Measurements from ENCODE around the gene SNX30. TPM values are rescaled to one million over a fixed set of nuclear protein-coding genes. Genes with fewer than 3 reads are reported as not detected.

SNX30 gene
- total and polyA plus RNA-seq, 2 donors (not counting 1 experiment from before 2014, with no cell fraction given): 3.8 to 20.6 TPM

- H3K4me1 ChIP-seq (ENCODE audit: control insufficient read depth in 2 of 2, insufficient read depth in 2 of 2, low read length in 2 of 2): peaks cover 28 to 40% of the 10 kb centered on the region in 2 donors
- peaks cover 8% of the 10 kb centered on the region for H3K27me3 Mint-ChIP-seq
- intact Hi-C loops (cut with micrococcal nuclease): no loop called here
- H3K27ac Mint-ChIP-seq: peak overlapping the region; percentile 5
- H3K4me2 ChIP-seq (replicated peaks; ENCODE audit: low read depth, low read length, poor library complexity, severe bottlenecking): peak overlapping the region; percentile 52
- no peak overlapping the region for H3K9ac ChIP-seq (ENCODE audit: low read length)
- no peak overlapping the region for H3K27ac ChIP-seq (ENCODE audit: low read length in 2 of 2)
- ATAC-seq (ENCODE audit: low read depth): no peak
- peak overlapping the region; percentile 35 for H3K4me3 Mint-ChIP-seq
- peaks cover 0 to 6% (median 0%) of the 10 kb centered on the region in 3 donors for H3K9me3 ChIP-seq (ENCODE audit: control extremely low read depth in 1 of 3, control insufficient read depth in 2 of 3, insufficient read depth in 1 of 3, low read length in 2 of 3)
- no peaks in the 10 kb centered on the region for H3K79me2 ChIP-seq (ENCODE audit: control insufficient read depth, insufficient read depth, low read length)
- peaks cover 7% of the 10 kb centered on the region for H4K20me1 ChIP-seq (ENCODE audit: control insufficient read depth, insufficient read depth, low read length, poor library complexity, severe bottlenecking)
- WGBS (ENCODE audit: insufficient coverage): 67% methylated on average over 3 of the region's 4 CpGs
- H3K4me3 ChIP-seq (ENCODE audit: control extremely low read depth in 1 of 5, extremely low read depth in 1 of 5, insufficient read depth in 1 of 5, low read depth in 2 of 5, low read length in 4 of 5): no peak overlapping the region
- no peaks in the 10 kb centered on the region for H3K36me3 ChIP-seq (replicated peaks in 1 of 2; ENCODE audit: control extremely low read depth in 1 of 2, control insufficient read depth in 1 of 2, extremely low read depth in 1 of 2, insufficient read depth in 2 of 2, low read length in 1 of 2)
- POLR2A ChIA-PET: no interaction called here
- CTCF ChIA-PET: interaction anchor here (0.6 kb wide), 1 partner anchor 52 kb away, joined by 4 read pairs; no protein-coding TSS in a partner anchor
- H2AFZ ChIP-seq (ENCODE audit: insufficient read depth, low read depth, low read length, poor library complexity, severe bottlenecking): no peak overlapping the region
- no peak for DNase-seq
- TF ChIP-seq CTCF (IDR thresholded peaks at IDR 0.05): no peak
- no peak for TF ChIP-seq EZH2 (IDR thresholded peaks at IDR 0.05; ENCODE audit: borderline replicate concordance, insufficient read depth, low read depth, low read length, poor library complexity, severe bottlenecking)
- no peaks in the 10 kb centered on the region for H3K9me3 Mint-ChIP-seq (ENCODE audit: insufficient read depth)
- H3K27me3 ChIP-seq (replicated peaks in 1 of 4; ENCODE audit: control extremely low read depth in 1 of 4, control insufficient read depth in 3 of 4, insufficient read depth in 4 of 4, low read length in 3 of 4): peaks cover 0 to 3% (median 1%) of the 10 kb centered on the region in 4 experiments
- peaks cover 40% of the 10 kb centered on the region for H3K4me1 Mint-ChIP-seq
These were observed 6.4 kb upstream of the SNX30 start for GRCh38 chr9:112744177-112744576.

GRCh38 chr9:112747094-112747493, 3.5 kb upstream of the SNX30 start:
- TF ChIP-seq EZH2 (IDR thresholded peaks at IDR 0.05; ENCODE audit: borderline replicate concordance, insufficient read depth, low read depth, low read length, poor library complexity, severe bottlenecking) (no peak), CTCF (IDR thresholded peaks at IDR 0.05) (no peak)
- no peaks in the 10 kb centered on the region for H3K27me3 ChIP-seq (replicated peaks in 1 of 4; ENCODE audit: control extremely low read depth in 1 of 4, control insufficient read depth in 3 of 4, insufficient read depth in 4 of 4, low read length in 3 of 4)
- ChIA-PET POLR2A (interaction anchor here (0.6 kb wide), 1 partner anchor 29 kb away, joined by 5 read pairs; no protein-coding TSS in a partner anchor), CTCF (interaction anchor here (1.6 kb wide), 1 partner anchor 46 kb away, joined by 3 read pairs; no protein-coding TSS in a partner anchor)
- H3K27me3 Mint-ChIP-seq: no peaks in the 10 kb centered on the region
- H3K79me2 ChIP-seq (ENCODE audit: control insufficient read depth, insufficient read depth, low read length): peaks cover 10% of the 10 kb centered on the region
- no peak overlapping the region for H3K27ac Mint-ChIP-seq
- H4K20me1 ChIP-seq (ENCODE audit: control insufficient read depth, insufficient read depth, low read length, poor library complexity, severe bottlenecking): peaks cover 5% of the 10 kb centered on the region
- H2AFZ ChIP-seq (ENCODE audit: insufficient read depth, low read depth, low read length, poor library complexity, severe bottlenecking): no peak overlapping the region
- intact Hi-C loops (cut with micrococcal nuclease): no loop called here
- no peak for ATAC-seq (ENCODE audit: low read depth)
- H3K9me3 Mint-ChIP-seq (ENCODE audit: insufficient read depth): no peaks in the 10 kb centered on the region
- no peak overlapping the region for H3K4me3 Mint-ChIP-seq
- H3K36me3 ChIP-seq (replicated peaks in 1 of 2; ENCODE audit: control extremely low read depth in 1 of 2, control insufficient read depth in 1 of 2, extremely low read depth in 1 of 2, insufficient read depth in 2 of 2, low read length in 1 of 2): no peaks in the 10 kb centered on the region
- H3K27ac ChIP-seq (ENCODE audit: low read length in 2 of 2): no peak overlapping the region
- DNase-seq: no peak
- H3K9ac ChIP-seq (ENCODE audit: low read length): no peak overlapping the region
- WGBS (ENCODE audit: insufficient coverage): 99% methylated on average over 5 of the region's 7 CpGs
- peaks cover 45% of the 10 kb centered on the region for H3K4me1 Mint-ChIP-seq
- peaks cover 35 to 43% of the 10 kb centered on the region in 2 donors for H3K4me1 ChIP-seq (ENCODE audit: control insufficient read depth in 2 of 2, insufficient read depth in 2 of 2, low read length in 2 of 2)
- no peak overlapping the region for H3K4me2 ChIP-seq (replicated peaks; ENCODE audit: low read depth, low read length, poor library complexity, severe bottlenecking)
- H3K9me3 ChIP-seq (ENCODE audit: control extremely low read depth in 1 of 3, control insufficient read depth in 2 of 3, insufficient read depth in 1 of 3, low read length in 2 of 3): no peaks in the 10 kb centered on the region
- no peak overlapping the region for H3K4me3 ChIP-seq (ENCODE audit: control extremely low read depth in 1 of 5, extremely low read depth in 1 of 5, insufficient read depth in 1 of 5, low read depth in 2 of 5, low read length in 4 of 5)

Data from B cell (primary cell).